Nucleus accumbens (tissue), 56 donors: Measurements from ENCODE around the gene TNFAIP3.
"Not testable (repeated sequence)": the region's sequence is repeated elsewhere in the genome, so short reads cannot be mapped to it uniquely, and the experiment has no call there.

Experiments used
- DNase-seq, 56 donors: peaks; one replicate each; lab custom pipeline; 2025; lab: John Stamatoyannopoulos, UW

TNFAIP3 gene

DNA sequence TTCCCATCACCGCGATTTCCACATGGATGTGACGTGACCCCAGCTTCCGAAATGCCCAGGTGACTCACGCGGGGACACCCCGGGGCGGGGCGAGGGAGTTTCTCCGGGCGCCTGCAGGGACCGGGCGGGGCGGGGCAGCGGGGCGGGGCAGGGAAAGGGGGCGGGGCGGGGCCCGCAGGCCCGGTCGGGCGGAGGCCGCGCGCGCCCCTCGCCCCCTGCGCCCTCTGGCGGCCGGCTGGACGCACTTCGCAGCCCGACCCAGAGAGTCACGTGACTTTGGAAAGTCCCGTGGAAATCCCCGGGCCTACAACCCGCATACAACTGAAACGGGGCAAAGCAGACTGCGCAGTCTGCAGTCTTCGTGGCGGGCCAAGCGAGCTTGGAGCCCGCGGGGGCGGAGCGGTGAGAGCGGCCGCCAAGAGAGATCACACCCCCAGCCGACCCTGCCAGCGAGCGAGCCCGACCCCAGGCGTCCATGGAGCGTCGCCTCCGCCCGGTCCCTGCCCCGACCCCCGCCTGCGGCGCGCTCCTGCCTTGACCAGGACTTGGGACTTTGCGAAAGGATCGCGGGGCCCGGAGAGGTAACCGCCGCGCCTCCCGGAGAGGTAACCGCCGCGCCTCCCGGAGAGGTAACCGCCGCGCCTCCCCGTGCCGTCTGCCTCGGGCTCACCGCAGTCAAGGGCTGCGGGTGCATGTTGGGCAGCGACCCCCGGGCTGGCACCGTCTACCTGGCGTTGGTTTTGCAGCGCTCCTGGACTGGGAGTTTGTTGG is at the start of gene TNFAIP3:
TSS of gene TNFAIP3 (plus strand) at position 346 of the 771 bp plus-strand sequence. CDS start 3,969 bp downstream, outside the sequence.
- DNase-seq = peak in 55 of 56 donors; percentile 42 to 96 (median 78)

- no peak for DNase-seq
These were observed 48.6 kb upstream of the TNFAIP3 start for GRCh38 chr6:137818440-137818839.

GRCh38 chr6:137819740-137820139 is 47.3 kb upstream of the TNFAIP3 start:
- no peak for DNase-seq

GRCh38 chr6:137820425-137820824 is 46.6 kb upstream of the TNFAIP3 start:
- DNase-seq = no peak

- no peak for DNase-seq
These were observed 46.1 kb upstream of the TNFAIP3 start for GRCh38 chr6:137820952-137821351.

- no peak for DNase-seq
These were observed 45.6 kb upstream of the TNFAIP3 start for GRCh38 chr6:137821491-137821890.

DNA sequence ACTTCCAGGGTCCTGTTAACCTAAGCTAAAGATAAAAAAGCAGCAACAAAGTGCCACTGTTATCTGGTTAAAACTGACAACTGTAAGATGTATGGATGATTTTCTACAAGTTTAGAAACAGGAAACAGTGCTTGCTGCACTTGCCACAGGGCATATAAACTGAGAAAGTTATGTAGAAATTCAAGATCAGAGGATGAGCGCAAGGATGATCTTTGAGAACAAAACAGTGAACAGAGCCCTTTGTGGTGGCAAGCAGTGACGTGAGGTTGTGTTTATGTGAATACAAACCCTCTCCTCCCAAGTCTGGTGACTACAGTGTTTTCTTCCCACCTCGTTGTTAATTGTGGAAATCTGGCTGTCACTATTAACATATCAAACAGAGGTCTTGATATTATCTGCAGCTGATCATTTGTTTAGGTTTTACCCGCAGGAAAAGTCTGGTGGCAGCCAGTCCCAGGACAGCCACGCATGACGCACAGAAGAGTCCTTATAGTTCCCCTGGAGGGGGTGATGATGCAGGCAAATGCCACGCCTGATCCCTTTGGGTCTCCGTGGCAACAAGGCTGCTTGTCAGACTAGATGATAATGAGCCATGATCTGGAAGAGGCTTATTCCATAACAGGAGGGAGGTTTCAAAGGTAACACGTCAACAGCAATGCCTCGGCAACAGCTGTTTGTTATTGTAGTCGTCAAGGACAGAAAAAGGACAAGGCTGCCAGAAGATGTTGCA is 43.1 kb upstream of the TNFAIP3 start:
- peak in 30 of 56 donors; percentile 3 to 76 (median 21) for DNase-seq

DNA sequence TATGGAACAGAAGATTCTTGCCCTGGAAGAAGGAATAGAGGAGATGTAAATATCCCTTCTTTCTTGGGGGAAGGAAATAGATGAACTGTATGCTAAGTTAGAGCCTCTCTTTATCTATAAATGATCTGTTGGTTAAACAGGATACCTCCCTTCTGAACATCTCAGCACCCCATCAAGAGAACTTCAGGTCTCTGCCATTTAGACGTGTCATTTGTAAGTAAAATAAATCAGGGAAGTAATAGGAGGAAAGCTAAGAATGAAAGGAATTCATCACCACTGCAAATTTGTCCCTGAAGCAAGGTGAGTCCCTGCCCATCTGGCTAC is 42.5 kb upstream of the TNFAIP3 start:
- no peak for DNase-seq

DNA sequence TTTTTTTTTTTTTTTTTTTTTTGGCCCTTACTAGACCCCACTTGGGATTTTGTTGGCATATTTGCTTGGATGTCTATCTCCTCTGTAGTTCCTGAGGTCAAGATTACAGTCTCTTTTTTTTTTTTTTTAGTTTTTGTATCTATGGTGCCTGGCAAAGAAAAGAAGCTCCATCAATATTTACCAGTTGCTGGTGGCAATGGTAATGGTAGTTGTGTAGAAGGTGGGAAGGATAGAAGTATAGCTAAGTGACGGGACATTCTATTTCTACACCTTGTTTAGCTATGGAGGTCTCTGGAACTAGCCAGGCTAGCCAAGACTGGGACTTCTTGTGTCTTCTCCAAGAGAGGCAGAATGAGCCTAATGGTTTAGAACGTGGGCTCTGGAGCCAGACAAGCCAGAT is 42.2 kb upstream of the TNFAIP3 start:
- no peak for DNase-seq

DNA sequence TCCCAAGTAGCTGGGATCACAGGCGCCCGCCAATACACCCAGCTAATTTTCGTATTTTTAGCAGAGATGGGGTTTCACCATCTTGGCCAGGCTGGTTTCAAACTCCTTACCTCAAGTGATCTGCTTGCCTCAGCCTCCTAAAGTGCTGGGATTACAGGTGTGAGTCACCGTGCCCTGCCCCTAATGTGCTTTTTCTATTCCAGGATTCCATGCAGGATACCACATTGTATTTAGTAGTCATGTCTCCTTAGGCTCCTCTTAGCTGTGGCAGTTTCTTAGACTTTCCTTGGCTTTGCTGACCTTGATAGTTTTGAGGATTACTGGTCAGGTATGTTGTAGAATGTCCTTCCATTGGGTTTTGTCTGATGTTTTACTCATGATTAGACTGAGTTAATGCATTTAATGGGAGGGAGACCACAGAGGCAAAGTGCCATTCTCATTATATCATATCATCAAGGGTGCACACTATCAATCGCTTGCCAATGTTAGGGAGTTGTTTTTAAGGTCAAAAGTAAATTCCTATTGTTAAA is 39.6 kb upstream of the TNFAIP3 start:
- DNase-seq = no peak

DNA sequence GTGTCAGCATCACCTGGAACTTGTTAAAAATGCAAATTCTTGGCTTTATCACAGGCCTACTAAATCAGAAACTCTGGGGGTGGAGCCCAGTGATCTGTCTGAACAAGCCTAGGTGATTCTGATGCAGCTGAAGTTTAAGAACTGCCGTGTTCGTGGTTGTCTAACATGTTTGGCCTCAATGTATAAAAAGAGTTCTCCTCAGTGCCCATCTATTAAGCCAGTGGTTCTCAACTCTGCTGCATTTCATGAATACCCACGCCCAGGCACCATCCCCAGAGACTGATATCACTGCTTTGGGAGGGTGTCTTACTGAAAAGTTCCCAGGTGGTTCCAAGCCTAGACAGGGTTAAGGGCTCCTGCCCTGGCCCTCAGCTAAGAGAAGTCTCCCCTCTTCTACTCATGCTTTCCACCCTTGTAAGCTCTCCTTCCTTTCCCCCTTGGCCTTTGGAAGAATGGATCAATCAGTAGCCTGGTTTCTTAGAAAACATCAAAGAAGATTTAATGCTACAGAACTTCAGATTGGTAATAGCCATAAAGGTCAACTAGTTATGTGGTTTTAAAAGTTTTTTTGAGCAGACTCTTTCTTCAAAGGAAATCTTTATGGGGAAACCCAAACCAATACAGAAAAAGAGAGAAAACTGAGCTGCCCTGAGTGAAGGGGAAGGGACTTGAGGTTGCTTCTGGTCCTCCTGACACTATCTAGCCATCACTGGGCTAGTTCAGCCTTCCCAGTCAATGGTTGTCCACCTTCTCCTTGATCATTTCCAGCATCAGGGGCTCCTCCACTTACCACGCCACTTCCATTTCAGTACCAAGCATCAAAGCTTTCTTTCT is 38.9 kb upstream of the TNFAIP3 start:
- DNase-seq = no peak

DNA sequence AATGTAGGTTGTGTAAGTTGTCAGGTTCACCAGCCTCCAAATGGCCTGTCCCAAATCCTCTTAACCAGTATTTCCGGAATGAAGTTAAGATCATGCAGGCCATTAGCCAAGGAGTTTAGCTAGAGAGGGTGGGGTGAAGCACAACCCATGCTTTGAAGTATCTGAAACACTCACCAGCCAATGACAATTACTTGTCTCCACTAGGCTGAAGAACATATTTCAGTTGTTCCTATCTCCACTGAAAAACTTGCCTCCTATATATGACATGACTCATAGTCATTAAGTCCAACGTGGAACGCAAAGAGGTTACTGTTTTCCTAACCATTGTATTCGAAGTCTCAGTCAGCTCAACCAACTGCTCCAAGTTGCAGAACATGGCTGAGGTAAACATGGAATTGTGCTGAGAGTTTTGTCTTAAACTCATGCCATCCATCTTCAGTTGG is 37.4 kb upstream of the TNFAIP3 start:
- DNase-seq = no peak

DNA sequence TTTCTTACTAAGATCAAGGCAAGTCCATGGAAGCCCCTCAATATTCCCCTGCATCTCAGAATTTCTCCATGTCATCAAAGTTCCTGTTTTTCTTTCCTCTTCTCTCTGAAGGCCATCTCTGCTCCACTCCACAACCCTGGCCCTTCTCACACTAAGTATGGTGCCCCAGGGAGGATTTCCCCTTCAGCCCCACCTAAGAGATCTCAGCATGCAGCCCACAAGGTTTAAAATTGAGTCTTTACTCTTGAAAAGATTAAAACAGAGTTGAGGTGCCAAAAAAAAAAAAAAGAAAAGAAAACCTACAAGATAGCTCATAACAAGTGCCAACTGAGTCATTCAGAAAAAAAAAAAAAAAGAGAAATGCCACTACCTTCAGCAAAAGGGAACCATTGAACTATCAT is 36.5 kb upstream of the TNFAIP3 start:
- no peak for DNase-seq

DNA sequence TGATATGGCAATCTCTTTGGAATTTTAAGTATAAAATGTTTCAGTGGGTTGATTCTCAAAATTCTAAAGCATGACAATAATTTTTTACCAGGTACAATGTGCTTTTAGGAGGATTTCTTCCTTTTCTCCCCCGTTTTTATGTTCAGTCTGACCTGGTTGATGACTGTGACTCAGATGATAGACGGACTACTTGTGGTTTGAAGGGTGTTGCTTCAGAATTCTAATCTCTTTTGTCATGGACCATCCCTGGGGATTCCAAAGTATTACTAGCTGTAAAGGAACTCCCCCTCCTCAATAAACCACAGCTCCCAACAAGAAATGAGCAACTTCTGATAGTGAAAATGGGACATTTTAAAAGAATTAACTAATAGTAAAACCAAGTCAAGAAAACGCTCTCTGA is 34.9 kb upstream of the TNFAIP3 start:
- DNase-seq = no peak

- no peak for DNase-seq
These were observed 32.6 kb upstream of the TNFAIP3 start for GRCh38 chr6:137834508-137834907.

- no peak for DNase-seq
These were observed 30.3 kb upstream of the TNFAIP3 start for GRCh38 chr6:137836788-137837187.

DNA sequence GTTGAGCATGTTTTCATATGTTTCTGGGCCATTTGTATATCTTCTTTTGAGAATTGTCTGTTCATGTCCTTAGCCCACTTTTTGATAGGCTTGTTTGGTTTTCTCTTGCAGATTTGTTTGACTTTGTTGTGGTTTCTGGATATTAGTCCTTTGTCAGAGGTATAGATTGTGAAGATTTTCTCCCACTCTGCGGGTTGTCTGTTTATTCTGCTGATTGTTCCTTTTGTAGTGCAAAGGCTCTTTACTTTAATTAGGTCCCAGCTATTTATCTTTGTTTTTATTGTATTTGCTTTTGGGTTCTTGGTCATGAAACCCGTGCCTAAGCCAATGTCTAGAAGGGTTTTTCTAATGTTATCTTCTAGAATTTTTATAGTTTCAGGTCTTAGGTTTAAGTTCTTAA is 29.0 kb upstream of the TNFAIP3 start:
- not testable (repeated sequence) for DNase-seq

DNA sequence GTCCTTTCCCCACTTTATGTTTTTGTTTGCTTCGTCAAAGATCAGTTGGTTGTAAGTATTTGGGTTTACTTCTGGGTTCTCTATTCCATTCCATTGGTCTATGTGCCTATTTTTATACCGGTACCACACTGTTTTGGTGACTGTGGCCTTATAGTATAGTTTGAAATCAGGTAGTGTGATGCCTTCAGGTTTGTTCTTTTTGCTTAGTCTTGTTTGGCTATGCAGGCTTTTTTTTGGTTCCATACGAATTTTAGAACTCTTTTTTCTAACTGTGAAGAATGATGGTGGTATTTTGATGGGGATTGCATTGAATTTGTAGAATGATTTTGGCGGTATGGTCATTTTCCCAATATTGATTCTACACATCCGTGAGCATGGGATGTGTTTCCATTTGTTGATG is 28.5 kb upstream of the TNFAIP3 start:
- not testable (repeated sequence) for DNase-seq

- no peak for DNase-seq
These were observed 28.0 kb upstream of the TNFAIP3 start for GRCh38 chr6:137839076-137839475.

GRCh38 chr6:137840252-137840651 is 26.8 kb upstream of the TNFAIP3 start:
- no peak for DNase-seq

GRCh38 chr6:137843211-137843610 is 23.8 kb upstream of the TNFAIP3 start:
- no peak for DNase-seq
